IMR-90 (cell line): ENCODE data around the gene VKORC1L1. TPM values are rescaled to one million over a fixed set of nuclear protein-coding genes. Genes with fewer than 3 reads are reported as not detected.

Source experiments
- ATAC-seq: fragments of 200-7000 bp; cut with Tn5 transposase; 2 replicates; pipeline ENCODE4 v1.9.1; 2020; ENCODE audit warnings: low read depth, mild to moderate bottlenecking, moderate library complexity
- BruUV-seq: library from RNA; stranded (reverse); fragments of 400-500 nt; replicated peaks from 2 replicates; lab custom pipeline; 2021; lab: Mats Ljungman, UMichigan
- CTCF ChIA-PET: fragments of 300-600 bp; formaldehyde crosslinking; extraction: SDS; loops from one replicate; lab custom pipeline; 2021; ENCODE audit warnings: antibody characterized with exemption; lab: Yijun Ruan, JAX
- POLR2A ChIA-PET: fragments of 300-600 bp; sonication (Branson Sonifier 250); formaldehyde crosslinking; loops from one replicate; lab custom pipeline; 2022; ENCODE audit warnings: antibody characterized with exemption; ENCODE audit not compliant: unreplicated experiment; lab: Charles Lee
- DNase-seq: peaks from one replicate; pipeline ENCODE4 v3.0.0; 2013
- H2AFZ ChIP-seq: replicated peaks from 2 replicates; pipeline ENCODE3; 2013; ENCODE audit warnings: low read length, mild to moderate bottlenecking; ENCODE audit not compliant: poor library complexity
- H2AK5ac ChIP-seq: 2 replicates; pipeline ENCODE4 v1.6.1; 2013; ENCODE audit warnings: low read depth, low read length, inconsistent platforms
- H2AK9ac ChIP-seq: replicated peaks from 2 replicates; pipeline ENCODE3; 2013; ENCODE audit warnings: mild to moderate bottlenecking, low read depth, low read length, moderate library complexity; ENCODE audit not compliant: poor library complexity
- H2BK120ac ChIP-seq: 2 replicates; pipeline ENCODE4 v1.6.1; 2013; ENCODE audit warnings: low read depth, low read length, inconsistent platforms
- H2BK15ac ChIP-seq: 3 replicates; pipeline ENCODE4 v1.6.1; 2013; ENCODE audit warnings: low read depth, low read length, inconsistent platforms
- H2BK20ac ChIP-seq: 2 replicates; pipeline ENCODE4 v1.6.1; 2013; ENCODE audit warnings: low read depth, mild to moderate bottlenecking, inconsistent platforms, low read length, moderate library complexity
- H2BK5ac ChIP-seq: 2 replicates; pipeline ENCODE4 v1.6.1; 2013; ENCODE audit warnings: mild to moderate bottlenecking, low read depth, low read length, inconsistent platforms; ENCODE audit not compliant: poor library complexity, severe bottlenecking
- H3K14ac ChIP-seq: replicated peaks from 2 replicates; pipeline ENCODE4 v1.6.1; 2013; ENCODE audit warnings: low read depth, low read length, inconsistent platforms
- H3K18ac ChIP-seq: 2 replicates; pipeline ENCODE4 v1.6.1; 2013; ENCODE audit warnings: low read depth, low read length, control low read depth
- H3K23ac ChIP-seq: 2 replicates; pipeline ENCODE4 v1.6.1; 2013; ENCODE audit warnings: low read depth, low read length, inconsistent platforms
- H3K27ac ChIP-seq: 2 replicates; pipeline ENCODE4 v1.5.1; 2013; ENCODE audit warnings: mild to moderate bottlenecking, control low read depth, low read length; ENCODE audit not compliant: insufficient read depth
- H3K27me3 ChIP-seq: 2 replicates; pipeline ENCODE4 v1.6.1; 2013; ENCODE audit warnings: low read length; ENCODE audit not compliant: control insufficient read depth, insufficient read depth
- H3K36me3 ChIP-seq: 2 replicates; pipeline ENCODE4 v1.6.1; 2013; ENCODE audit warnings: low read length, mixed read lengths; ENCODE audit not compliant: control insufficient read depth, insufficient read depth
- H3K4ac ChIP-seq: 2 replicates; pipeline ENCODE4 v1.6.1; 2013; ENCODE audit warnings: low read depth, low read length, inconsistent platforms
- H3K4me1 ChIP-seq: 2 replicates; pipeline ENCODE4 v1.6.1; 2013; ENCODE audit warnings: low read length, mixed read lengths; ENCODE audit not compliant: control insufficient read depth, insufficient read depth
- H3K4me2 ChIP-seq: 2 replicates; pipeline ENCODE4 v1.6.1; 2013; ENCODE audit warnings: low read depth, mild to moderate bottlenecking, control low read depth, low read length, moderate library complexity
- H3K4me3 ChIP-seq: 2 replicates; pipeline ENCODE4 v1.5.1; 2013; ENCODE audit warnings: low read depth, mild to moderate bottlenecking, control low read depth, low read length, moderate library complexity; ENCODE audit not compliant: insufficient read depth
- H3K56ac ChIP-seq: 2 replicates; pipeline ENCODE4 v1.6.1; 2013; ENCODE audit warnings: low read length, inconsistent platforms; ENCODE audit not compliant: insufficient read depth; ENCODE audit errors: extremely low read depth
- H3K79me1 ChIP-seq, 2 experiments: 2 replicates each; pipeline ENCODE4 v1.6.1; 2013; ENCODE audit warnings: low read length in 2 of 2, inconsistent platforms in 1 of 2, low read depth in 1 of 2
- H3K9ac ChIP-seq: 2 replicates; pipeline ENCODE4 v1.6.1; 2013; ENCODE audit warnings: low read depth, low read length, control low read depth
- H3K9me1 ChIP-seq: 2 replicates; pipeline ENCODE4 v1.6.1; 2013; ENCODE audit warnings: low read length, inconsistent platforms; ENCODE audit not compliant: insufficient read depth
- H3K9me3 ChIP-seq: 2 replicates; pipeline ENCODE4 v1.6.1; 2013; ENCODE audit warnings: low read length; ENCODE audit not compliant: control insufficient read depth, insufficient read depth
- H4K20me1 ChIP-seq: 2 replicates; pipeline ENCODE4 v1.6.1; 2013; ENCODE audit warnings: low read length, inconsistent platforms; ENCODE audit not compliant: insufficient read depth
- H4K5ac ChIP-seq: 2 replicates; pipeline ENCODE4 v1.6.1; 2013; ENCODE audit warnings: mild to moderate bottlenecking, low read depth, low read length, control low read depth
- H4K8ac ChIP-seq, 2 experiments: 2 replicates each; pipeline ENCODE4 v1.6.1; 2013; ENCODE audit warnings: low read depth in 2 of 2, low read length in 2 of 2, control low read depth in 1 of 2, inconsistent platforms in 1 of 2
- H4K91ac ChIP-seq: 2 replicates; pipeline ENCODE4 v1.6.1; 2013; ENCODE audit warnings: low read depth, low read length, inconsistent platforms; ENCODE audit not compliant: insufficient read depth
- BHLHE40 ChIP-seq: fragments of 150-350 bp; IDR thresholded peaks from 2 replicates; pipeline ENCODE4 v1.6.1; 2016; ENCODE audit warnings: mild to moderate bottlenecking, low read depth, low read length
- CEBPB ChIP-seq: IDR thresholded peaks from 2 replicates; pipeline ENCODE4 v1.6.1; 2012; ENCODE audit warnings: low read depth, low read length, improper control_type of control experiment
- MAFK ChIP-seq: IDR thresholded peaks from 2 replicates; pipeline ENCODE4 v1.6.1; 2012; ENCODE audit warnings: low read depth, low read length, improper control_type of control experiment
- MAZ ChIP-seq: IDR thresholded peaks from 2 replicates; pipeline ENCODE4 v1.6.1; 2012; ENCODE audit warnings: low read depth, mild to moderate bottlenecking, low read length, improper control_type of control experiment, moderate library complexity, borderline replicate concordance
- MXI1 ChIP-seq: IDR thresholded peaks from 2 replicates; pipeline ENCODE4 v1.6.1; 2012; ENCODE audit warnings: low read depth, mild to moderate bottlenecking, low read length, moderate library complexity, borderline replicate concordance
- NFE2L2 ChIP-seq: fragments of 150-350 bp; IDR thresholded peaks from 2 replicates; pipeline ENCODE4 v1.6.1; 2016; ENCODE audit warnings: low read depth, mild to moderate bottlenecking, low read length
- RAD21 ChIP-seq: IDR thresholded peaks from 2 replicates; pipeline ENCODE4 v1.6.1; 2012; ENCODE audit warnings: low read length, improper control_type of control experiment
- RCOR1 ChIP-seq: IDR thresholded peaks from 2 replicates; pipeline ENCODE4 v1.6.1; 2012; ENCODE audit warnings: mild to moderate bottlenecking, low read length, improper control_type of control experiment; ENCODE audit not compliant: insufficient replicate concordance
- RFX5 ChIP-seq: IDR thresholded peaks from 2 replicates; pipeline ENCODE4 v1.8.0; 2012; ENCODE audit warnings: low read depth, mild to moderate bottlenecking, low read length, moderate library complexity
- WGBS, 2 experiments: methylation state at CpG; one replicate each; pipeline versions ENCODE4 v1.1.5 to v1.1.7; 2013; ENCODE audit warnings: missing lambda C conversion rate in 2 of 2; ENCODE audit not compliant: insufficient read length in 1 of 2; ENCODE audit errors: extremely low coverage in 2 of 2; 5-methylcytosine and 5-hydroxymethylcytosine counted together
- dilution Hi-C: fragments of 300-500 bp; cut with HindIII; formaldehyde crosslinking; loops from one replicate; pipeline ENCODE4 v1.14.3; 2018; ENCODE audit warnings: low sequenced_read_pairs; ENCODE audit not compliant: unreplicated experiment
- in situ Hi-C: fragments of 300-500 bp; cut with MboI; formaldehyde crosslinking; loops from 3 replicates; pipeline ENCODE4 v1.14.3; 2019; ENCODE audit warnings: low sequenced_read_pairs, inconsistent platforms, mixed read lengths
- intact Hi-C: fragments of 100-400 bp; cut with micrococcal nuclease; formaldehyde crosslinking; loops from 2 replicates; pipeline ENCODE4 v1.10.0; 2022
- polyA plus RNA-seq, 3 experiments: library from polyadenylated mRNA; depleted of rRNA; stranded (reverse); fragments of >200 nt; gene quantifications; 2 replicates each; pipeline ENCODE4 v1.2.3, GENCODE V29; 2012; ENCODE audit warnings: low replicate concordance in 1 of 3
- total RNA-seq: library from RNA; depleted of rRNA; stranded (reverse); fragments of >200 nt; gene quantifications from 2 replicates; pipeline ENCODE4 v1.2.3, GENCODE V29; 2012
- TF ChIP-seq, protein P1 (sequence below): conservative IDR thresholded peaks from 2 replicates; pipeline ENCODE4 v1.5.1; 2012; ENCODE audit warnings: mild to moderate bottlenecking, low read depth, low read length, improper control_type of control experiment
- TF ChIP-seq, protein P2 (sequence below): fragments of 150-350 bp; IDR thresholded peaks from 2 replicates; pipeline ENCODE4 v1.6.1; 2017; ENCODE audit warnings: mild to moderate bottlenecking, antibody characterized with exemption, low read length, low read depth

VKORC1L1 gene
- total and polyA plus RNA-seq, 2 of the 4 experiments (the other 2 are of a cell fraction): 12.5 to 14.5 TPM

DNA sequence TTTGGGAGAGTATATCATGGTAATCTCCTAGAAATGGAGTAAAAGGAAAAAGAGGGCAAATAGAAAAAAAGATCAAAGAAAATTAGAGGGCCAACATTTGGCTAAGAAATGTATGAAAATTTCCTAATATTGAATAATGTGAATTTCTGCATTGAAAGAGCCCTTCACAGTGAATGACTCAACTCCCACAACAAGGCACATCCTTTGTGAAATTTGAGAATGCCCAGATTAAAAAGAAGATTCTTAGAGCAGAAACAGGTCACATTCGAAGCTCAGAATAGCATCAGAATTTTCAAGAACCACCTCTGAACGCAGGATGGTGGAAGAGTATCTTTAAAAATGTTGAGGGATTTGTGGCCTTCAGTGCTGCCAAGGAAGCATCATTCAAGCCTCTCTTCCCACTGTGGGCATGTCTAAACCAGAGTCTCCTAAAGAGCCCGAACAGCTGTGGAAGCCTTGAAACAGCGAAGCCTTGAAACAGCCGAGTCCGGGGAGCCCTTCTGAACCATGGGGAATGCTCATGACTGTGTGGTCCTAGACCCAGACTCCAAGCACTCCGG lies 65.5 kb downstream of the VKORC1L1 start:
- Histone ChIP-seq H2AK9ac (no peak overlapping the region), H3K9me1 (peaks cover 4% of the 10 kb centered on the region; the same call in 1 of the 2 replicates), H3K9ac (no peak overlapping the region), H4K91ac (no peak overlapping the region), H3K18ac (no peak overlapping the region), H2BK120ac (no peak overlapping the region), H2AFZ (no peak overlapping the region), H2BK15ac (no peak overlapping the region), H3K14ac (no peak overlapping the region), H4K8ac (no peak overlapping the region), H3K79me1 (peaks cover 29 to 57% of the 10 kb centered on the region in 2 experiments), H3K36me3 (0 out of 2 replicates have a peak, but pooled peaks cover 1% of the 10 kb centered on the region), H4K5ac (no peak overlapping the region), H4K20me1 (peaks cover 3% of the 10 kb centered on the region; the same call in 1 of the 2 replicates), H3K27ac (no peak overlapping the region), H3K4ac (no peak overlapping the region), H3K4me3 (no peak overlapping the region), H3K4me1 (peaks cover 3% of the 10 kb centered on the region), H2AK5ac (no peak overlapping the region), H3K56ac (no peak overlapping the region), H2BK20ac (no peak overlapping the region), H3K4me2 (no peak overlapping the region), H2BK5ac (no peak overlapping the region), H3K9me3 (no peaks in the 10 kb centered on the region), H3K27me3 (no peaks in the 10 kb centered on the region), H3K23ac (no peak overlapping the region)
- TF ChIP-seq MAZ: no peak
- no peak for TF ChIP-seq BHLHE40
- TF ChIP-seq MAFK: no peak
- no peak for TF ChIP-seq RAD21
- TF ChIP-seq NFE2L2: no peak
- TF ChIP-seq RCOR1: no peak
- TF ChIP-seq, protein P1, sequence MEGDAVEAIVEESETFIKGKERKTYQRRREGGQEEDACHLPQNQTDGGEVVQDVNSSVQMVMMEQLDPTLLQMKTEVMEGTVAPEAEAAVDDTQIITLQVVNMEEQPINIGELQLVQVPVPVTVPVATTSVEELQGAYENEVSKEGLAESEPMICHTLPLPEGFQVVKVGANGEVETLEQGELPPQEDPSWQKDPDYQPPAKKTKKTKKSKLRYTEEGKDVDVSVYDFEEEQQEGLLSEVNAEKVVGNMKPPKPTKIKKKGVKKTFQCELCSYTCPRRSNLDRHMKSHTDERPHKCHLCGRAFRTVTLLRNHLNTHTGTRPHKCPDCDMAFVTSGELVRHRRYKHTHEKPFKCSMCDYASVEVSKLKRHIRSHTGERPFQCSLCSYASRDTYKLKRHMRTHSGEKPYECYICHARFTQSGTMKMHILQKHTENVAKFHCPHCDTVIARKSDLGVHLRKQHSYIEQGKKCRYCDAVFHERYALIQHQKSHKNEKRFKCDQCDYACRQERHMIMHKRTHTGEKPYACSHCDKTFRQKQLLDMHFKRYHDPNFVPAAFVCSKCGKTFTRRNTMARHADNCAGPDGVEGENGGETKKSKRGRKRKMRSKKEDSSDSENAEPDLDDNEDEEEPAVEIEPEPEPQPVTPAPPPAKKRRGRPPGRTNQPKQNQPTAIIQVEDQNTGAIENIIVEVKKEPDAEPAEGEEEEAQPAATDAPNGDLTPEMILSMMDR: no peak
- TF ChIP-seq, protein P2, sequence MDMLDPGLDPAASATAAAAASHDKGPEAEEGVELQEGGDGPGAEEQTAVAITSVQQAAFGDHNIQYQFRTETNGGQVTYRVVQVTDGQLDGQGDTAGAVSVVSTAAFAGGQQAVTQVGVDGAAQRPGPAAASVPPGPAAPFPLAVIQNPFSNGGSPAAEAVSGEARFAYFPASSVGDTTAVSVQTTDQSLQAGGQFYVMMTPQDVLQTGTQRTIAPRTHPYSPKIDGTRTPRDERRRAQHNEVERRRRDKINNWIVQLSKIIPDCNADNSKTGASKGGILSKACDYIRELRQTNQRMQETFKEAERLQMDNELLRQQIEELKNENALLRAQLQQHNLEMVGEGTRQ: no peak
- TF ChIP-seq CEBPB: no peak
- no peak for TF ChIP-seq MXI1
- TF ChIP-seq RFX5: no peak
- CTCF ChIA-PET: no interaction called here
- peak; percentile 50 for DNase-seq
- POLR2A ChIA-PET: no interaction called here
- intact Hi-C loops (loop anchor here (10.0 kb wide), 1 partner anchor 64 kb away; the partner anchor contains the start of gene VKORC1L1), in situ Hi-C loops (no loop called here), dilution Hi-C loops (no loop called here)
- no TSS peak for BruUV-seq
- 93% methylated on average over 5 of the region's 7 CpGs; no CpG with 5 or more reads in 1 of the 2 experiments for WGBS, 2 experiments
- peak; percentile 32; the same call in 1 of the 2 replicates for ATAC-seq
